ENCODE measurements around the gene RASA3. TPM values are rescaled to one million over a fixed set of nuclear protein-coding genes. Genes with fewer than 3 reads are reported as not detected.
"Not testable (repeated sequence)": the region's sequence is repeated elsewhere in the genome, so short reads cannot be mapped to it uniquely, and the experiment has no call there.

The RASA3 gene
- total RNA-seq, 1 donor from 2014 or later = 13.5 TPM

GRCh38 chr13:114142137-114142550, 9.7 kb upstream of the RASA3 start:
- no peak for DNase-seq

- no peak for DNase-seq
Measured at GRCh38 chr13:114141261-114141996, 9.0 kb upstream of the RASA3 start.

GRCh38 chr13:114140906-114141250, 8.5 kb upstream of the RASA3 start:
- no peak for DNase-seq

GRCh38 chr13:114140131-114140905, 7.9 kb upstream of the RASA3 start:
- no peak for DNase-seq

DNA sequence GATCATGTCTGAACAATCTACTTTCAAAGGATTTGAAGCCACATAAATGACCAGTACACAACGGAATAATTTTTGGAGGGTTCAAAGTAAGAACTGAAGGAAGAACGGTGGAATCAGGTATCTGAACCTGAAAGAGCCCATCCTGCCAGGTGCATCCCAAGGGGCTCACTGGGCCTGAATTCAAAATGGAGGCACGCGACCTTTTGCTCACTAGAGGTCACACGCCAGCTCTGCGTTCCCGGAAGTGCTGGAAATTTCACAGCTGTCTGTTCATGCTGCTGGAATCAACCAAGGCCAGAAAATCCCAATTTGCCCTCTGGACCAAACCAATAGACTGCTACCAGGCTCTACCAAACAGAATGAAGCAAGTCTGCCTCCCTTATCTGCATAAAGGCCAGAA, 4.2 kb upstream of the RASA3 start:
- no peak for DNase-seq

- no peak for DNase-seq
Measured at GRCh38 chr13:114135731-114136171, 3.3 kb upstream of the RASA3 start.

- no peak for DNase-seq
Measured at GRCh38 chr13:114134944-114135610, 2.7 kb upstream of the RASA3 start.

- no peak for DNase-seq
Measured at GRCh38 chr13:114134111-114134943, 1.9 kb upstream of the RASA3 start.

GRCh38 chr13:114133552-114133951, 1.1 kb upstream of the RASA3 start:
- DNase-seq = not testable (repeated sequence)

GRCh38 chr13:114133126-114133525, 703 bp upstream of the RASA3 start:
- DNase-seq = not testable (repeated sequence)

- no peak for DNase-seq
Measured at GRCh38 chr13:114131583-114132418, 622 bp downstream of the RASA3 start.

GRCh38 chr13:114130837-114131582, 1.4 kb downstream of the RASA3 start:
- DNase-seq = peak; percentile 67

DNA sequence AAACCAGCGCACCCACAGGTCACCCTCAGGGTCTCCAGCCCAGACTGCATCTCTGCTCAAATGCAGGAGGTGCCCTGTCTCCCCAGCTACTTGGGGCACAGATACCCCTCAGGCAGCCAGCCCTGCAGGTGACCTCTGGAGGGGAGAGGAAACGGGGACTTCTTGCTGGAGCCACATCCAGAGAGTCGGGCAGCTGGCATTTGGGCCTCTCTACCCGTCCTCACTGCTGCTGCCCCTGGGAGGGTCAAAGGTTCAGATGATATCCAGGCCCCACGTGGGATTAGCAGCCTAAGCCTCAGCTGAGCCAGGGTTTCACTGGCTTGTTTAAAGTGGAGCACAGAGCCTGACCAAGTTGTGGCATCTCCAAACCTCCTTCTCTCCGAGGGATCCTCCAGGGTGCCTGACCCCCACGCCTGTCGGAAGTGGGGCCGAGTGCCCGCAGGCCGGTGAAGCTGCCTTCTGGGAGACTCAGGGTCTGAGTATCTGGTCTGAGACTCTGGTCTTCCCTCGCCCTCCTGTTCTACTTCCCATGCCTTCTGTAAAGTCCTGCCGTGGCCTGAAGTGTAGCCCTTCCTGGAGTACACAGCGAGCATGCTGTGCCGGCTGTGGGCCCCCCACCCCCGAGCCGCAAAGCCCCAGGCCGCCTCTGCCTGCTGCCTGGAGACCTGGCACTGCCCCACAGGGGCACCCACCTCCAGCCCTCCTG, 2.1 kb downstream of the RASA3 start:
- DNase-seq = no peak

- no peak for DNase-seq
Measured at GRCh38 chr13:114129649-114130062, 2.8 kb downstream of the RASA3 start.

- DNase-seq = peak; percentile 46
Measured at GRCh38 chr13:114128624-114129522, 3.5 kb downstream of the RASA3 start.

DNA sequence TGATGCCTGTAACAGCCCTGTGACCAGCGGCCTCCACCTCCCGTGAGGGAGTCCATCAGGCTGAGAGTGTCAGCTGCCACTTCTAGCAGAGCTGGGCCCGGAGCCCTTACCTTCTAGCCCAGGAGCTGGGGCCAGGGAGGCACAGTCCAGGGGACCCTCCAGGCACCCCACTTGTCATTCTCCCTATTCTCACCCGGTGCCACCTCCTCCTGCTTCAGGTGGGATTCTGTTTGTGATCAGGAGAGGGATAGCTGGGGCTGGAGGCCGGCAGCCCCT, 4.1 kb downstream of the RASA3 start:
- no peak for DNase-seq

DNA sequence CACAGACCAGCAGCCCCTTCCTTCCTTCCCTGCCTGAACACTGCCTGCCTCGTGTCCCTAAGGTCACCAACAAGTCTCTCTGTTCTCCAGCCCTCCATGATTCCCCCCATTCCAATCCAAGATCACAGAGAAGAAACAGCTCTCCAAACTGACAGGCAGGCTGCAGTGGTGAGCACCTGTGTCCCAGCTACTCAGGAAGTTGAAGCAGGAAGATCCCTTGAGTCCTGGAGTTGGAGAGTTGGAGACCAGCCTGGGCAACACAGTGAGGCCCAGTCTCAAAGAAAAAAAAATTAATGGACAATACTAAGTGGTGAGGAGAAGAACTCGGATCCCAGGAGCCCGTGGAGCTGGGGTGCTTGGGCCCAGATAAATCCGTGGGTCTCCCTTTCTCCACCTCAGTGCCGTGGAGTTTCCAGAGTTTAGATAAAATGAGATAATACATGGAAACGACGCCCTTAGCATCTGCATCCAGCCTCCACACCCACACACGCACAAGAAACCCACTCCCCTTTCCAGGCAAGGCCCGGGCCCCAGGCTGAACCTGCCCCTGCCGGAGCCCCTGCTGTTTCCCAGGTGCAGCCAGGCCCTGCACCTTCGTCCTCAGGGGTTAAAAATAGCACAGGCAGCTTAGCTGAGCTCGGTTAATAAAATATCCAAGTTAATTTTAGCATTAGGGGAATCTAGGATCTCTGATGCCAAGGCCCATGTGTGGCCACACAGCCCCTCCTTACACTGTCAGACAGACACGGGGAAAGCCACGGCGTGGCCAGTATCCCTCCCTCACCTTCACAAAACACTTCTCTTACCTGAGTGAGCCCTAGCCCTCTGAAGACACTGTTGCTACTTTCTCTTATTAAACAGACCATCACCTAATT, 4.7 kb downstream of the RASA3 start:
- DNase-seq = no peak
